ENCODE data around the gene ARIH1.

Gene ARIH1

DNA sequence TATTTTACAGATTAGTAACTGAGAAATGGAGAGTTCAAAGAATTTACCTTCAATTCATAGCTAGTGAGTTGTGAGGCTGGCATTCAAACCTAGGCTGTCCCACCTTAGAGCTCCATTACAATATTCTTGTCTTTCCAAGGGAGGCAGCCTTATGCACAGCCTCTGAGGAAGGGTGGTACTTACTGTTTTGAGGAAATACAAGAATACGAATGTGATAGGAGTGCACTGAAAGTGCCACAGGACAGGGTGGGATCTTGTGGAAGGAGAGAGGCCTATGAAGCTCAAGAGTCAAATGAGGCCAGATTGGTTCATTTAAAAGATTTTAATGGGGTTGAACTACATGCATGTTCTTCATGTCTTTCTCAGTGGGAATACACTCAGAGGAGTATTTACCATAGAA, 86.3 kb downstream of the ARIH1 start:
- TF ChIP-seq, protein P1, sequence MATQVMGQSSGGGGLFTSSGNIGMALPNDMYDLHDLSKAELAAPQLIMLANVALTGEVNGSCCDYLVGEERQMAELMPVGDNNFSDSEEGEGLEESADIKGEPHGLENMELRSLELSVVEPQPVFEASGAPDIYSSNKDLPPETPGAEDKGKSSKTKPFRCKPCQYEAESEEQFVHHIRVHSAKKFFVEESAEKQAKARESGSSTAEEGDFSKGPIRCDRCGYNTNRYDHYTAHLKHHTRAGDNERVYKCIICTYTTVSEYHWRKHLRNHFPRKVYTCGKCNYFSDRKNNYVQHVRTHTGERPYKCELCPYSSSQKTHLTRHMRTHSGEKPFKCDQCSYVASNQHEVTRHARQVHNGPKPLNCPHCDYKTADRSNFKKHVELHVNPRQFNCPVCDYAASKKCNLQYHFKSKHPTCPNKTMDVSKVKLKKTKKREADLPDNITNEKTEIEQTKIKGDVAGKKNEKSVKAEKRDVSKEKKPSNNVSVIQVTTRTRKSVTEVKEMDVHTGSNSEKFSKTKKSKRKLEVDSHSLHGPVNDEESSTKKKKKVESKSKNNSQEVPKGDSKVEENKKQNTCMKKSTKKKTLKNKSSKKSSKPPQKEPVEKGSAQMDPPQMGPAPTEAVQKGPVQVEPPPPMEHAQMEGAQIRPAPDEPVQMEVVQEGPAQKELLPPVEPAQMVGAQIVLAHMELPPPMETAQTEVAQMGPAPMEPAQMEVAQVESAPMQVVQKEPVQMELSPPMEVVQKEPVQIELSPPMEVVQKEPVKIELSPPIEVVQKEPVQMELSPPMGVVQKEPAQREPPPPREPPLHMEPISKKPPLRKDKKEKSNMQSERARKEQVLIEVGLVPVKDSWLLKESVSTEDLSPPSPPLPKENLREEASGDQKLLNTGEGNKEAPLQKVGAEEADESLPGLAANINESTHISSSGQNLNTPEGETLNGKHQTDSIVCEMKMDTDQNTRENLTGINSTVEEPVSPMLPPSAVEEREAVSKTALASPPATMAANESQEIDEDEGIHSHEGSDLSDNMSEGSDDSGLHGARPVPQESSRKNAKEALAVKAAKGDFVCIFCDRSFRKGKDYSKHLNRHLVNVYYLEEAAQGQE (IDR thresholded peaks at IDR 0.05; ENCODE audit: insufficient read depth in 1 of 2, low read depth in 2 of 2, low read length in 2 of 2) = no peak
- TF ChIP-seq TAF1 (IDR thresholded peaks at IDR 0.05; ENCODE audit: borderline replicate concordance, insufficient read depth, low read length) (no peak), POLR2AphosphoS5 (IDR thresholded peaks at IDR 0.05; ENCODE audit: low read depth, low read length) (no peak), FOXP2 (optimal IDR thresholded peaks at IDR 0.05; ENCODE audit: borderline replicate concordance, extremely low read depth, extremely low read length, insufficient read depth) (no peak), SIN3A (IDR thresholded peaks at IDR 0.05; ENCODE audit: borderline replicate concordance, insufficient read depth, low read length) (no peak)

DNA sequence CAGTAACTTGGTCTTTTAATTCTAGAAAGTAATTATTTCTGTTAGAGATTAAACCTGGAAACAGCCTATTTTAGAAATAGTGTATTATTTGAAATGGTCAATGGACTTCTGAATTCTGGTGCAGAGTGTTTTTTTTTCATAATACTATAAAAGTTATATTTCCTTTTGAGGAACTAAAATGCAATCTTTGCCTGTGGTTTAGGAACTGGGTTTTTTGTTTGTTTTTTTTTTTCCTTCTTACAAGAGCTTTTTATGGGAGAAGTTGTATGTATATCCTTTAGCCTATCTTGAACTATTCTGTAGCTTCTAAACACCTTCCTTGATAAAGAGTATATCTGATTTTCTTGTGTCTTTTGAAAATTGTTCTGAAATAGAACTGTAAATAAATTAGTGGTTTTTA, 88.3 kb downstream of the ARIH1 start:
- no peak for TF ChIP-seq TAF1 (IDR thresholded peaks at IDR 0.05; ENCODE audit: borderline replicate concordance, insufficient read depth, low read length)
- TF ChIP-seq, protein P1 (IDR thresholded peaks at IDR 0.05; ENCODE audit: insufficient read depth in 1 of 2, low read depth in 2 of 2, low read length in 2 of 2) = no peak
- no peak for TF ChIP-seq FOXP2 (optimal IDR thresholded peaks at IDR 0.05; ENCODE audit: borderline replicate concordance, extremely low read depth, extremely low read length, insufficient read depth)
- no peak for TF ChIP-seq POLR2AphosphoS5 (IDR thresholded peaks at IDR 0.05; ENCODE audit: low read depth, low read length)
- TF ChIP-seq SIN3A (IDR thresholded peaks at IDR 0.05; ENCODE audit: borderline replicate concordance, insufficient read depth, low read length) = no peak

GRCh38 chr15:72562878-72563277, 88.7 kb downstream of the ARIH1 start:
- TF ChIP-seq TAF1 (IDR thresholded peaks at IDR 0.05; ENCODE audit: borderline replicate concordance, insufficient read depth, low read length) = no peak

DNA sequence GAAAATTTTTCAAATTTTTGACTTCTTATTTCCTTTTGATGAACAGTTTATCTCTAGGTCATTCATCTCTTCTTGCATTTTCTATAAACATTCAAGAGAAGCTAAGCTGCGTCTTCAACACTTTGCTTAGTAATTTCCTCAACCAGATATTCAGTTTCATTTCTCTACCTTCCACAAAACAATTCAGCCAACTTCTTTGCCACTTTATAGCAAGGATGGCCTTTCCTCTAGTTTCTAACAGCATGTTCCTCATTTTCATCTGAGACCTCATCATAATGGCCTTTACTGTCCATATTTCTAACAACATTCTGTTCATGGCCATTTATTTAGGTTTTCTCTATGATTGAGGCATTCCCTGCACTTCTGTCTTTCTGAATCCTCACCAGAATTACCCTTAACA, 90.0 kb downstream of the ARIH1 start:
- TF ChIP-seq SIN3A (IDR thresholded peaks at IDR 0.05; ENCODE audit: borderline replicate concordance, insufficient read depth, low read length) (no peak), TAF1 (IDR thresholded peaks at IDR 0.05; ENCODE audit: borderline replicate concordance, insufficient read depth, low read length) (no peak), FOXP2 (optimal IDR thresholded peaks at IDR 0.05; ENCODE audit: borderline replicate concordance, extremely low read depth, extremely low read length, insufficient read depth) (no peak), POLR2AphosphoS5 (IDR thresholded peaks at IDR 0.05; ENCODE audit: low read depth, low read length) (no peak)
- TF ChIP-seq, protein P1 (IDR thresholded peaks at IDR 0.05; ENCODE audit: insufficient read depth in 1 of 2, low read depth in 2 of 2, low read length in 2 of 2) = no peak

DNA sequence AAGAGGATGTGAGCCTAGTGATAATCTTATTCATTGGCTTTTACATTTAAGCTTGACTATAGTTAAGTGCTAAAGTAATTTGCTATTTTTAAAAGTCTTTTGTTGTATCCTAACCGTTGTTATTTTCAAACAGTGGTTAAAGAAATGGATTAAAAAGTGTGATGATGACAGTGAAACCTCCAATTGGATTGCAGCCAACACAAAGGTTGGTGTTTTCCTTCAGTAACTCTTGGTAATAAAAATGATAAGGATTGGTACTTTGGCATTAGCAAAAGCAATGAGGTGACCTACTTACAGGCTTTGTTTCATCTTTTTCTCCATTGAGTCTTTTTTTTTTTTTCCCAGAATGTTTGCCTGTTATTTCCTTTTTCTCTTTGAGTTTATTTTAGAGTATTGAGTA, 92.8 kb downstream of the ARIH1 start:
- TF ChIP-seq POLR2AphosphoS5 (IDR thresholded peaks at IDR 0.05; ENCODE audit: low read depth, low read length) = no peak
- TF ChIP-seq TAF1 (IDR thresholded peaks at IDR 0.05; ENCODE audit: borderline replicate concordance, insufficient read depth, low read length) = no peak
- TF ChIP-seq, protein P1 (IDR thresholded peaks at IDR 0.05; ENCODE audit: insufficient read depth in 1 of 2, low read depth in 2 of 2, low read length in 2 of 2) = no peak
- TF ChIP-seq SIN3A (IDR thresholded peaks at IDR 0.05; ENCODE audit: borderline replicate concordance, insufficient read depth, low read length) = no peak
